HCT116 (cell line): ENCODE measurements around the gene MEG3. TPM values are rescaled to one million over a fixed set of nuclear protein-coding genes. Genes with fewer than 3 reads are reported as not detected.
"Not testable (repeated sequence)": the region's sequence is repeated elsewhere in the genome, so short reads cannot be mapped to it uniquely, and the experiment has no call there.

Experiments
- ATAC-seq: fragments of 200-7000 bp; cut with Tn5 transposase; 2 replicates; pipeline ENCODE4 v1.9.1; 2020; ENCODE audit warnings: mild to moderate bottlenecking, moderate library complexity
- BruUV-seq: library from RNA; stranded (reverse); fragments of 400-500 nt; replicated peaks from 2 replicates; lab custom pipeline; 2021; lab: Mats Ljungman, UMichigan
- CTCF ChIA-PET: fragments of 300-600 bp; sonication (Branson Sonifier 250); formaldehyde crosslinking; loops from one replicate; lab custom pipeline; 2021; ENCODE audit warnings: antibody characterized with exemption; lab: Charles Lee
- POLR2A ChIA-PET: fragments of 300-600, 350-600 bp; sonication (Branson Sonifier 250); formaldehyde crosslinking; loops from one replicate; lab custom pipeline; 2021; ENCODE audit warnings: antibody characterized with exemption; lab: Charles Lee
- RAD21 ChIA-PET, 2 experiments: fragments of 300-600 bp; sonication (Branson Sonifier 250); formaldehyde crosslinking; loops; one replicate each; lab custom pipeline; 2023; ENCODE audit warnings: low total read pairs in 2 of 2; ENCODE audit not compliant: uncharacterized antibody in 2 of 2, unreplicated experiment in 2 of 2, low non-redundant PET in 1 of 2; lab: Charles Lee
- DNase-seq: peaks from one replicate; pipeline ENCODE4 v3.0.0-alpha.2; 2010; ENCODE audit warnings: low read depth, low spot score
- H2AFZ ChIP-seq: fragments of 200-600 bp; shearing (Covaris generic), sonication (generic); 2 replicates; pipeline ENCODE4 v1.6.1; 2017; ENCODE audit warnings: low read depth, mixed run types, mixed read lengths, antibody characterized with exemption, low read length; ENCODE audit not compliant: poor library complexity, severe bottlenecking
- H3K27ac ChIP-seq: 2 replicates; pipeline ENCODE4 v1.5.1; 2012; ENCODE audit warnings: low read depth, low read length
- H3K27me3 ChIP-seq: fragments of 200-600 bp; sonication (generic); 2 replicates; pipeline ENCODE4 v1.6.1; 2016; ENCODE audit warnings: mixed run types, low read length, mixed read lengths; ENCODE audit not compliant: insufficient read depth
- H3K36me3 ChIP-seq, 2 experiments: fragments of 200-500 bp in 1 of 2; fragments of 200-600 bp in 1 of 2; sonication (Bioruptor generic) in 1 of 2; sonication (generic) in 1 of 2; 2 replicates each; pipeline versions ENCODE4 v1.5.1 to v1.6.1; 2014 to 2016; ENCODE audit warnings: low read length in 2 of 2, inconsistent platforms in 1 of 2, mixed read lengths in 1 of 2, mixed run types in 1 of 2; ENCODE audit not compliant: insufficient read depth in 2 of 2, control insufficient read depth in 1 of 2
- H3K4me1 ChIP-seq, 2 experiments: fragments of 200-600 bp in 1 of 2; sonication (generic) in 1 of 2; 2 replicates each; pipeline versions ENCODE4 v1.5.1 to v1.6.1; 2012 to 2017; ENCODE audit warnings: low read length in 2 of 2, inconsistent platforms in 1 of 2, mild to moderate bottlenecking in 1 of 2, mixed read lengths in 1 of 2, mixed run types in 1 of 2, moderate library complexity in 1 of 2; ENCODE audit not compliant: insufficient read depth in 2 of 2, control insufficient read depth in 1 of 2
- H3K4me2 ChIP-seq: fragments of 200-600 bp; sonication (generic); 2 replicates; pipeline ENCODE4 v1.6.1; 2017; ENCODE audit warnings: mixed run types, low read length, mixed read lengths
- H3K4me3 ChIP-seq, 2 experiments: fragments of 200-600 bp in 1 of 2; sonication (generic) in 1 of 2; replicated peaks in 1 of 2; 2 replicates each; pipeline ENCODE4 v1.5.1; 2011 to 2016; ENCODE audit warnings: low read length in 2 of 2, control low read depth in 1 of 2, low read depth in 1 of 2, mild to moderate bottlenecking in 1 of 2, mixed read lengths in 1 of 2, mixed run types in 1 of 2
- H3K79me2 ChIP-seq: fragments of 200-600 bp; sonication (generic); 2 replicates; pipeline ENCODE4 v1.6.1; 2017; ENCODE audit warnings: mild to moderate bottlenecking, mixed run types, low read length, moderate library complexity, mixed read lengths; ENCODE audit not compliant: insufficient read depth
- H3K9ac ChIP-seq: fragments of 200-600 bp; sonication (generic); 2 replicates; pipeline ENCODE4 v1.6.1; 2016; ENCODE audit warnings: low read length, mixed read lengths
- H3K9me2 ChIP-seq: fragments of 200-600 bp; sonication (generic), shearing (Covaris generic); 2 replicates; pipeline ENCODE4 v1.6.1; 2017; ENCODE audit warnings: mixed run types, mild to moderate bottlenecking, moderate library complexity; ENCODE audit not compliant: insufficient read depth
- H3K9me3 ChIP-seq, 2 experiments: fragments of 200-500 bp in 1 of 2; fragments of 200-600 bp in 1 of 2; sonication (Bioruptor generic) in 1 of 2; sonication (generic) in 1 of 2; 2 replicates each; pipeline ENCODE4 v1.6.1; 2014 to 2017; ENCODE audit warnings: low read length in 2 of 2, mixed read lengths in 2 of 2, inconsistent platforms in 1 of 2, low read depth in 1 of 2, mild to moderate bottlenecking in 1 of 2, mixed run types in 1 of 2, moderate library complexity in 1 of 2; ENCODE audit not compliant: control insufficient read depth in 1 of 2, insufficient read depth in 1 of 2
- H4K20me1 ChIP-seq: fragments of 200-600 bp; sonication (generic), shearing (Covaris generic); 2 replicates; pipeline ENCODE4 v1.6.1; 2017; ENCODE audit warnings: mixed run types, mild to moderate bottlenecking, moderate library complexity; ENCODE audit not compliant: insufficient read depth
- EZH2 ChIP-seq: fragments of 200-600 bp; sonication (generic); IDR thresholded peaks from 2 replicates; pipeline ENCODE4 v1.6.1; 2017; ENCODE audit warnings: antibody characterized with exemption, mixed run types
- EZH2phosphoT487 ChIP-seq: fragments of 200-600 bp; IDR thresholded peaks from 2 replicates; pipeline ENCODE4 v1.6.1; 2018; ENCODE audit warnings: antibody characterized with exemption, borderline replicate concordance
- JUND ChIP-seq: IDR thresholded peaks from 2 replicates; pipeline ENCODE4 v1.6.1; 2012
- POLR2A ChIP-seq: IDR thresholded peaks from 2 replicates; pipeline ENCODE4 v1.7.0; 2011; ENCODE audit warnings: borderline replicate concordance; ENCODE audit not compliant: insufficient read depth, insufficient read length; ENCODE audit errors: extremely low read depth
- SP1 ChIP-seq: IDR thresholded peaks from 2 replicates; pipeline ENCODE4 v1.6.1; 2012; ENCODE audit warnings: low read depth
- SRF ChIP-seq: IDR thresholded peaks from 2 replicates; pipeline ENCODE4 v1.6.1; 2012; ENCODE audit warnings: low read depth
- YY1 ChIP-seq: IDR thresholded peaks from 2 replicates; pipeline ENCODE4 v1.6.1; 2011; ENCODE audit warnings: low read length, low read depth, moderate library complexity, mild to moderate bottlenecking; ENCODE audit not compliant: insufficient replicate concordance; ENCODE audit errors: extremely low read depth
- ZFX ChIP-seq: fragments of 450-650 bp; IDR thresholded peaks from 2 replicates; pipeline ENCODE4 v1.6.1; 2017
- intact Hi-C: fragments of 100-400 bp; cut with micrococcal nuclease; formaldehyde crosslinking; loops from 2 replicates; pipeline ENCODE4 v1.10.0; 2022
- total RNA-seq: library from RNA; stranded (reverse); gene quantifications from one replicate; pipeline ENCODE4 v1.2.1, GENCODE V29; 2021; ENCODE audit not compliant: unreplicated experiment
- TF ChIP-seq, protein P1 (sequence below): IDR thresholded peaks from 2 replicates; pipeline ENCODE4 v1.6.1; 2012
- TF ChIP-seq, protein P2 (sequence below): IDR thresholded peaks from 2 replicates; pipeline ENCODE4 v1.6.1; 2012

Gene MEG3
- total RNA-seq, 1 experiment from 2014 or later = 2.5 TPM

DNA sequence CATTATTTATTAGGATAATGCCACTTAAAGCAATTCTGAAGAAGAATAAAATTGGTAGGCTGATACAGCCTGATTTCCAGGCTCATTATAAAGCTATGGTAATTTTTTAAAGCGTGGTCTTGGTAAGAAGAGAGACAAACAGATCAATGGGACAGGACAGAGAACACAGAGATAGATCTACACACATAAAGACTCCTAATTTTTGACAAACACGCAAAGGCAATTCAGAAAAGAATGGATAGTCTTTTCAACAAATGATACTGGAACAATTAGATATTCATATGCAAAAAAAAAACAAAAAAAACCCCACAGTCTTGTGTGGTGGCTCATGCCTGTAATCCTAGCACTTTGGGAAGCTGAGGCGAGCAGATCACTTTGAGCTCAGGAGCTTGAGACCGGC lies 25.9 kb upstream of the MEG3 start:
- Histone ChIP-seq H3K4me1 (no peaks in the 10 kb centered on the region), H2AFZ (no peak overlapping the region), H3K4me2 (no peak overlapping the region), H3K9ac (no peak overlapping the region), H3K9me3 (no peaks in the 10 kb centered on the region), H3K27ac (no peak overlapping the region), H3K9me2 (no peaks in the 10 kb centered on the region), H4K20me1 (no peaks in the 10 kb centered on the region), H3K4me3 (no peak overlapping the region), H3K27me3 (no peaks in the 10 kb centered on the region; the same call in 1 of the 2 replicates), H3K79me2 (no peaks in the 10 kb centered on the region), H3K36me3 (no peaks in the 10 kb centered on the region)
- no peak for ATAC-seq
- DNase-seq = no peak
- BruUV-seq = no TSS peak
- intact Hi-C loops = no loop called here
- no peak for TF ChIP-seq POLR2A
- no peak for TF ChIP-seq ZFX
- TF ChIP-seq SRF = no peak
- TF ChIP-seq EZH2 = no peak
- TF ChIP-seq, protein P1, sequence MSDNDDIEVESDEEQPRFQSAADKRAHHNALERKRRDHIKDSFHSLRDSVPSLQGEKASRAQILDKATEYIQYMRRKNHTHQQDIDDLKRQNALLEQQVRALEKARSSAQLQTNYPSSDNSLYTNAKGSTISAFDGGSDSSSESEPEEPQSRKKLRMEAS = no peak
- no peak for TF ChIP-seq YY1
- TF ChIP-seq, protein P2, sequence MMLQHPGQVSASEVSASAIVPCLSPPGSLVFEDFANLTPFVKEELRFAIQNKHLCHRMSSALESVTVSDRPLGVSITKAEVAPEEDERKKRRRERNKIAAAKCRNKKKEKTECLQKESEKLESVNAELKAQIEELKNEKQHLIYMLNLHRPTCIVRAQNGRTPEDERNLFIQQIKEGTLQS = no peak
- no peak for TF ChIP-seq JUND
- TF ChIP-seq EZH2phosphoT487 = no peak
- TF ChIP-seq SP1 = no peak
- ChIA-PET POLR2A (no interaction called here), CTCF (no interaction called here), RAD21 (no interaction called here)

- not testable (repeated sequence) for BruUV-seq
Measured at GRCh38 chr14:100801433-100801832, 24.5 kb upstream of the MEG3 start.

More at GRCh38 chr14:100801433-100801832, 24.5 kb upstream of the MEG3 start:
- POLR2A ChIA-PET, ATAC-seq, H3K79me2 ChIP-seq, H3K4me3 ChIP-seq, H3K27ac ChIP-seq, H3K9ac ChIP-seq, CTCF ChIA-PET, H3K9me3 ChIP-seq, H4K20me1 ChIP-seq, H2AFZ ChIP-seq, intact Hi-C loops, RAD21 ChIA-PET, H3K4me1 ChIP-seq, DNase-seq, H3K36me3 ChIP-seq, H3K27me3 ChIP-seq, H3K4me2 ChIP-seq, H3K9me2 ChIP-seq: not testable (repeated sequence)
